IPS-11a (cell line): ENCODE measurements around the gene PCDH1.
A peak's percentile ranks its signal among the peaks of the same experiment; 100 is the strongest.

Experiments
- H3K4me3 ChIP-seq: one replicate; pipeline ENCODE4 v1.5.1; 2013; ENCODE audit warnings: low read depth, low read length, control low read depth

Gene PCDH1

GRCh38 chr5:141857226-141857625 lies 21.0 kb downstream of the PCDH1 start:
- no peak overlapping the region for H3K4me3 ChIP-seq

- H3K4me3 ChIP-seq = no peak overlapping the region
Observed at GRCh38 chr5:141856037-141856790, 22.0 kb downstream of the PCDH1 start.

- H3K4me3 ChIP-seq = no peak overlapping the region
Observed at GRCh38 chr5:141855265-141856036, 22.8 kb downstream of the PCDH1 start.

- no peak overlapping the region for H3K4me3 ChIP-seq
Observed at GRCh38 chr5:141853895-141854626, 24.1 kb downstream of the PCDH1 start.

- no peak overlapping the region for H3K4me3 ChIP-seq
Observed at GRCh38 chr5:141852448-141852847, 25.8 kb downstream of the PCDH1 start.

GRCh38 chr5:141851195-141851874 lies 26.9 kb downstream of the PCDH1 start:
- no peak overlapping the region for H3K4me3 ChIP-seq

- no peak overlapping the region for H3K4me3 ChIP-seq
Observed at GRCh38 chr5:141850786-141851185, 27.4 kb downstream of the PCDH1 start.

- peak overlapping the region; percentile 58 for H3K4me3 ChIP-seq
Observed at GRCh38 chr5:141850244-141850768, 27.9 kb downstream of the PCDH1 start.

- H3K4me3 ChIP-seq = peak overlapping the region; percentile 58
Observed at GRCh38 chr5:141849415-141850243, 28.6 kb downstream of the PCDH1 start.

- peak overlapping the region; percentile 39 for H3K4me3 ChIP-seq
Observed at GRCh38 chr5:141848744-141849414, 29.3 kb downstream of the PCDH1 start.

GRCh38 chr5:141846031-141846430 lies 32.2 kb downstream of the PCDH1 start:
- no peak overlapping the region for H3K4me3 ChIP-seq

- H3K4me3 ChIP-seq = no peak overlapping the region
Observed at GRCh38 chr5:141845371-141845851, 32.8 kb downstream of the PCDH1 start.

GRCh38 chr5:141844414-141845097 lies 33.7 kb downstream of the PCDH1 start:
- H3K4me3 ChIP-seq = no peak overlapping the region

- H3K4me3 ChIP-seq = no peak overlapping the region
Observed at GRCh38 chr5:141843156-141843927, 34.9 kb downstream of the PCDH1 start.

GRCh38 chr5:141841378-141842180 lies 36.6 kb downstream of the PCDH1 start:
- H3K4me3 ChIP-seq = no peak overlapping the region

- H3K4me3 ChIP-seq = no peak overlapping the region
Observed at GRCh38 chr5:141840826-141841360, 37.3 kb downstream of the PCDH1 start.
